Measurements from ENCODE around the gene ETV6.

GRCh38 chr12:11757095-11757494 is 107.6 kb downstream of the ETV6 start:
- TF ChIP-seq POLR2A (IDR thresholded peaks at IDR 0.05) (no peak), CTCF (IDR thresholded peaks at IDR 0.05) (no peak)

Data from lower leg skin (tissue), 3 donors.